Body of pancreas (tissue), 4 donors: Measurements from ENCODE around the gene LAPTM4A.

ENCODE experiments used
- CTCF ChIP-seq, 7 experiments: fragments of 450-650 bp in 4 of 7; fragments of 200-600 bp in 3 of 7; sonication (generic) in 3 of 7; IDR thresholded peaks; one replicate each; pipeline ENCODE4 v1.5.1; 2016 to 2019; ENCODE audit warnings: antibody characterized with exemption in 7 of 7
- POLR2A ChIP-seq, 3 donors: fragments of 450-650 bp; IDR thresholded peaks; one replicate each; pipeline ENCODE4 v1.6.1; 2016; ENCODE audit warnings: antibody characterized with exemption in 3 of 3, mild to moderate bottlenecking in 2 of 3

DNA sequence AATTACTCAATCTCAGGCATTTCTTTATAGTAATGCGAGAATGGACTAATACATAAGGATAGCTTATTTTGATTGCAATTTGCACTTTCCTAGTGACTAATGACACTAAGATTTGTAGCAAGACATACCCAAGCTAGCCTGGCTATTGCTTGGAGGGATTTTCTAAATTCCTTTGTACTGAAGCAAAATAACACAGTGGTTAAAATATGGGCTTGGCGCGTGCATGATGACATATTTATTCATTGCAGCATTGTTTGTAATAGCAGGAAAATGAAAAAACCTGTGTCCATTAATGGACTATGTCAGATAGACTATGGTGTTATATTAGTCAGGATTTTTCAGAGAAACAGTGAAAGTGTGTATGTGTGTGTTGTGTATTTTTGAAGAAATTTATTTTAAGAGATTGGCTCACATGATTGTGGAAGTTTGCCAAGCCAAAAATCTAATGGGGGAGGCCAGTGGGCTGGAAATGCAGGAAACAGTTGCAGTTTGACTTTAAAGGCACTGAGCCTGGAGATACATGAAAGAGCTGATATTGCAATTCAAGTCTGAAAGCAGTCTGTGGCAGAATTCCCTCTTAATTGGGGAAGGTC lies 16.7 kb upstream of the LAPTM4A start:
- no peak for TF ChIP-seq CTCF (IDR thresholded peaks at IDR 0.05)
- TF ChIP-seq POLR2A (IDR thresholded peaks at IDR 0.05) = no peak
